GM19397 (cell line): ENCODE results near the gene C17orf67.

Experiments
- ATAC-seq: cut with Tn5 transposase; IDR thresholded peaks from one replicate; pipeline ENCODE4 v1.9.1; 2021; ENCODE audit warnings: mild to moderate bottlenecking, moderate library complexity; ENCODE audit not compliant: unreplicated experiment

C17orf67 gene, protein sequence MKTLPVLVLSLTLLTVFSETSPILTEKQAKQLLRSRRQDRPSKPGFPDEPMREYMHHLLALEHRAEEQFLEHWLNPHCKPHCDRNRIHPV

GRCh38 chr17:56833809-56834379, at the start of gene C17orf67, which contains the start of gene DGKE:
Gene C17orf67, minus strand, starts transcription at chr17:56833920. Its CDS starts 18,110 bp downstream, at chr17:56815810.
Gene DGKE, plus strand, starts transcription at chr17:56834151. Its CDS starts 645 bp downstream, at chr17:56834796.
- ATAC-seq = peak; percentile 68

DNA sequence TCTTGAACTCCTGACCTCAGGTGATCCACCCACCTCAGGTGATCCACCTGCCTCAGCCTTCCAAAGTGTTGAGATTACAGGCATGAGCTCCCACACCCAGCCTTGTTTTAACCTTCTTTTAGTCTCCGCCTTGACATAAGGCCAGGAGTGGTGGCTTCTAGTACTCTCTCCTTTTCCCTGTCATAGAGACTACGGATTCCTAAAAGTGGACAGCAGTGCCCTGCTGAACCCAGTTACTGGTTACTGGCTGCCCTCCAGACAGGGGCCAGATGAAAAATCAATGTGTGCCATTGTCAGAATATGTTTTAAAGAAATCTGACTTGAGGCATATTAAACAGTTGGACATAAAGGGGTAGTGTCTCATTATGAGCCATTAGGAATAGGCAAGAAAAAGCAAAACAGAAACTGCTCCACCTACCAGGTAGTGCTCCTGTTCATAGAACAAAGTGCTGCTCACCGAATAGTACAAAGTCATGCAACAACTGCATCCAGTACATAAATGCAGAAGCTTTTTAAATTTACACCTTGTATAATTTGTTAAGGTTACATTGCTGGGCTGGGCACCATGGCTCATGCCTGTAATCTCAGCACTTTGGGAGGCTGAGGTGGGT, 48.1 kb upstream of the C17orf67 start:
- ATAC-seq = no peak

GRCh38 chr17:56880571-56880970, 46.9 kb upstream of the C17orf67 start:
- no peak for ATAC-seq

- no peak for ATAC-seq
Observed at GRCh38 chr17:56880133-56880532, 46.4 kb upstream of the C17orf67 start.

DNA sequence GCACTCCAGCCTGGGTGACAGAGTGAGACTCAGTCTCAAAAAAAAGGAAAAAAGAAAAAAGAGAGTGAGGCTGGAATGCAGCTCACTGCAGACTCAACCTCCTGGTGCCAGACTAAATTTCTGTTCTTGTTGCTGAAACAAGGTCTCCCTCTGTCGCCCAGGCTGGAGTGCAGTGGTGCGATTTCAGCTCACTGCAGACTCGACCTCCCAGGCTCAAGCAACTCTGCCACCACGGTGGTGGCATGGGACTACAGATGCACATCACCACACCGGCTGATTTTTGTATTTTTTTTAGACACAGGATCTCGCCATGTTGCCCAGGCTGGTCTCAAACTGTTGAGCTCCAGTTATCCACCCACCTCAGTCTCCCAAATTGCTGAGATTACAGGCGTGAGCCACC, 45.6 kb upstream of the C17orf67 start:
- ATAC-seq = no peak

DNA sequence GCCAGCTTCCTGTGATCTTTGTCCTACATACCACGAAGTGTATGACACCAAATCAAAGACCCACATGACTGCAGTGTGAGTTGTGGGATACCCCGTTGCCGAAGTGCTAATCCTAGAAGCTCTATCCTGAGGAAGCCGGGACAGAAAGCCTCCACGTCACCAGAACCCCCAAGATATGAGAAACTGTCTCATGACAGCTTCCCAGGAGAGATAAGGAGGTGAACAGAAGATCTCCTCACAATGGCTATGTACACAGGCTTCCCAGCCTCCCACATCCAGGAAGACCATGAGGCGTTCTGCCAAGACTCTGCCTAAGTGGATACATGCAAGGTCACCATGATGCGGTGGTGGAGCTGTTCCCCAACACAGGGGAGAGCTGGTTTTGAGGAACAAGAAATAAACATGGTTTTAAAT, 43.1 kb upstream of the C17orf67 start:
- ATAC-seq = no peak

- ATAC-seq = no peak
Observed at GRCh38 chr17:56870081-56870651, 36.4 kb upstream of the C17orf67 start.

GRCh38 chr17:56868716-56869115, 35.0 kb upstream of the C17orf67 start:
- no peak for ATAC-seq

- no peak for ATAC-seq
Observed at GRCh38 chr17:56867948-56868376, 34.2 kb upstream of the C17orf67 start.

- ATAC-seq = no peak
Observed at GRCh38 chr17:56866496-56866895, 32.8 kb upstream of the C17orf67 start.

GRCh38 chr17:56866076-56866475, 32.4 kb upstream of the C17orf67 start:
- no peak for ATAC-seq

GRCh38 chr17:56863974-56864373, 30.3 kb upstream of the C17orf67 start:
- no peak for ATAC-seq

DNA sequence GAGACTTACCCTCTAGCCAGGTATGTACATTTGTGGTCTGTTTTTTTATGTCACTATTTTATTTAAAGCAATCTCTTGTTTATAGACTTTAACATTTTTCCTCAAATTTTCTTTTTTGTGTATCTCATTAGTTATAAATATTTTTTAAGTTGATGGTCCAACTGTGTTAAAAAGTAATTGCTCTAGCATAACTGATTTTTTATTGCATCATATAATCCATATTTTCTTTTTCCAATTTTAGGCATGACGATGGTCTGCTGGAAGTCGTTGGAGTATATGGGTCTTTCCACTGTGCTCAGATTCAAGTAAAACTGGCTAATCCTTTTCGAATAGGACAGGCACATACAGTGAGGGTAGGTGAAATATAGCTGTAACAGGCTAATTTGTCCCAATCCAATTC, 28.2 kb upstream of the C17orf67 start:
- no peak for ATAC-seq

DNA sequence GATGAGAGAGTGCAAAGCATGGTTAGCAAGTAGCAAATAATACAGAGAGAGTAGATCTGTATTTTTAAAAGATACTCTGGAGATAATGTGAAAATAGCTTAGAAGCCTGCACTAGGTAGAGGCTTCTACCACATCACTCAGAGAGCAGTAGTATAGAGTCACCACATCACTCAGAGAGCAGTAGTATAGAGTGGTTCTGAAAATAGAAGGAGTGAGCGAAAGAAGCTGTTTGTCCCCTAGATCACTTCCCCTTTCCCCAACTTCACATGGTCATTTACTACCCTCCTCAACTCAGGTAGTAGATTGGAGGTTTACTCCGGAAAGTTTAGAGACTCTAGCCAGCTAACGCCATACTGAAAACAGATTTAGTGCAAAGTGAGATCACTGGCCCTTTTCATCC, 17.3 kb upstream of the C17orf67 start:
- no peak for ATAC-seq

DNA sequence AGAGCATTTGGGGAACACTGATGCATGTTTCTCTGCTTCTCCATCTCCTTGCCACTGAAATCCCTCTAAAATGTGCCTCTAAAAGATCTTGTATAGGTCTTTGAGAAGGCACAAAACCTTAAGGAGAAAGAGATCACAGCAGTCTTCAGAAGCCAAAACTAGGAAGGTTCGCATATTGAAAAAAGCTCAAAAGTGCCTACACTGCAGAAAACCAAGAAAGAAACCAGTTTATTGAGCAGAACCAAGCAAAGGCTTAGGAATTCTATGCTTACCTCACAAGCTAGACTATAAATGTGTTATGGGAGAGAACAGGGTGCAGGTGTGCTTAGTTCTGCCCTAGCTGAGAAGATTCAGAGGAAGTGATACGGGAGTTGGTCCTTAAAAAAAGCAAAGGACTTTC, 16.9 kb upstream of the C17orf67 start:
- ATAC-seq = no peak

DNA sequence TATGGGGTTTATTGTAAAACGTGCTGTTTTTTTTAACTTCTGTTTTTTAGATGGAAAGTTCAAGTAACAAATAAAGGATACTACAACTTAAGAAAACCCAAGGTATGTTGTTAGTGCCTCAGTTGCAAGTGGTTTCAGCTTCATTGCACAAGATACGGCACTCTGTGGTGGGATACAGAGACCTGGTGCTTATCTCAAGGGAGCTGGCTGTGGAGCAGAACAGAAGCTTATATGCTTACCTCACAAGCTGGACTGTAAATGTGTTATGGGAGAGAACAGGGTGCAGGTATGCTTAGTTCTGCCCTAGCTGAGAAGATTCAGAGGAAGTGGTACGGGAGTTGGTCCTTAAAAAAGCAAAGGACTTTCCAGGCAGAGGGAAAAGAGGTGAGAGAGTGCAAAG, 15.4 kb upstream of the C17orf67 start:
- no peak for ATAC-seq

DNA sequence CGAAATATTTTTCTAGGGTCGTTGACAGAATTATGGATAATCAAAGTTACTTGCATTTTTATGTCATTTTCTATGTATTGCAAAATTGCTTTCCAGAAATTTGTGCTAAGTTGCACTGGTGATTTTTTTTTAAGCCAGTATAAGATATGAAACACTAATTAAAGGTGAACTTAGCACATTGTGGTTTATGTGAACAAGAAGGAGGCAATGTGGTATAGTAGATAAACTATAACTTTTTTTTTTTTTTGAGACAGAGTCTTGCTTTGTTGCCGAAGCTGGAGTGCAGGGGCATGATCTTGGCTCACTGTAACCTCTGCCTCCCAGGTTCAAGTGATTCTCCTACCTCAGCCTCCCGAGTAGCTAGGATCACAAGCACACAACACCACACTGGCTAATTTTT, 13.4 kb upstream of the C17orf67 start:
- no peak for ATAC-seq

DNA sequence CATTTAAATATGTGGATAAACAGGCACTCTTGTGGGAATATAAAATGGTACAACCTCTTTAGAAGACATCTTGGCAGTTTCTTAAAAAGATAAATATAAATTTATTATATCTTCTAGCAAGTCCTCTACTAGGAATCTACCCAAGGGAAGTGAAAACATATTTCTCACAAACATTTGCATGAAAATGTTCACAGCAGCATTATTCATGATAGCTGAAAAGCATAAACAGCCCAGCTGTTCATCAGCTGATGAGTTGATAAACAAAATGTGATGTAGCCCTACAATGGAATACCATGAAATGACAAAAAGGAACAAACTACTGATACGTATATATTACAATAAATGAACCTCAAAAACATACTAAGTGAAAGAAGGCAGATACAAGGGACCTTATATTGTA, 12.2 kb upstream of the C17orf67 start:
- ATAC-seq = no peak

- ATAC-seq = no peak
Observed at GRCh38 chr17:56842577-56842976, 8.9 kb upstream of the C17orf67 start.

DNA sequence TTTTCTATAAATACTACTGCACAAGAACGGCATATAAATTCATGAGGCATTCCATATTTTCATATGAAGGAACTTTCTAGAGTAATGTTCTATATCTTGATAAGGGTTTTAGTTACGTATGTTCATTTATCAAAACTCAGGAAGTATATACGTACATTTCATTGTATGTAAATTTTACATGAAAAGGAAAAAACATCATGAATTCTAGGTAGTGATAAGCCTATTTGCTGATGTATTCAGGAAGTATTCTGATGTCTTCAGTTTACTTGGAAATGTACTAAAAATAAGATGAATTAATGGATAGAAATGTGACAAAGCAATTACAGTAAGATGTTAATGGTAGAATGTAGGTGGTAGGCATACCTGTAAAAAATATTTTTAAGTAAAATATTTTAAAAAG, 5.0 kb upstream of the C17orf67 start:
- no peak for ATAC-seq

- no peak for ATAC-seq
Observed at GRCh38 chr17:56835264-56835585, 1.5 kb upstream of the C17orf67 start.
